Activated T-cell treated with anti-CD3 and anti-CD28 coated beads for 1 hour (primary cell): ENCODE measurements around the gene PPARGC1A.

Source experiments
- DNase-seq: peaks from one replicate; pipeline ENCODE4 v3.0.0-alpha.2; 2020; ENCODE audit warnings: low read depth

The PPARGC1A gene, protein sequence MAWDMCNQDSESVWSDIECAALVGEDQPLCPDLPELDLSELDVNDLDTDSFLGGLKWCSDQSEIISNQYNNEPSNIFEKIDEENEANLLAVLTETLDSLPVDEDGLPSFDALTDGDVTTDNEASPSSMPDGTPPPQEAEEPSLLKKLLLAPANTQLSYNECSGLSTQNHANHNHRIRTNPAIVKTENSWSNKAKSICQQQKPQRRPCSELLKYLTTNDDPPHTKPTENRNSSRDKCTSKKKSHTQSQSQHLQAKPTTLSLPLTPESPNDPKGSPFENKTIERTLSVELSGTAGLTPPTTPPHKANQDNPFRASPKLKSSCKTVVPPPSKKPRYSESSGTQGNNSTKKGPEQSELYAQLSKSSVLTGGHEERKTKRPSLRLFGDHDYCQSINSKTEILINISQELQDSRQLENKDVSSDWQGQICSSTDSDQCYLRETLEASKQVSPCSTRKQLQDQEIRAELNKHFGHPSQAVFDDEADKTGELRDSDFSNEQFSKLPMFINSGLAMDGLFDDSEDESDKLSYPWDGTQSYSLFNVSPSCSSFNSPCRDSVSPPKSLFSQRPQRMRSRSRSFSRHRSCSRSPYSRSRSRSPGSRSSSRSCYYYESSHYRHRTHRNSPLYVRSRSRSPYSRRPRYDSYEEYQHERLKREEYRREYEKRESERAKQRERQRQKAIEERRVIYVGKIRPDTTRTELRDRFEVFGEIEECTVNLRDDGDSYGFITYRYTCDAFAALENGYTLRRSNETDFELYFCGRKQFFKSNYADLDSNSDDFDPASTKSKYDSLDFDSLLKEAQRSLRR

DNA sequence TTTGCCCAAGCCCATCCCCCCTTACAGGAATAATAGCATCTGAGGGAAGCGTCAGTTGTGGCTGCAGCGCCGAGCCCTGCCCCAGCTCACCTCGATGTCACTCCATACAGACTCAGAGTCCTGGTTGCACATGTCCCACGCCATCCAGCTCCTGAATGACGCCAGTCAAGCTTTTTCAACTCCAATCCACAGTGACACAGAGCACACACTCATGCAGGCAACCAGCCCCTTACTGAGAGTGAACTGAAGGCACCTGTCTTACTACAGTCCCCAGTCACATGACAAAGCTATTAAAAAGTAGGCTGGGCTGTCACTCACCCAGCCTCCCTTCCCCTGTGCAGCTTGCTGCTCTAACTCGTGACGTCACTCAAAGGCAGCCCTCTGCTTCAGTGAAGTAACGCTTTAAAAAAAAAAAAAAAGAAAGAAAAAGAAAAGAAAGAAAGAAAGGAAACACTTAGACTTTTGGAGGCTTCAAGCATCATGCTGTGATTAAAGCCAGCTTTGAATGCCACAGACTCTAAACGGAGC is at the start of gene PPARGC1A:
PPARGC1A (minus strand) TSS at position 234 of the 528 bp plus-strand sequence; CDS start at position 144, 90 bp downstream.
- no peak for DNase-seq

DNA sequence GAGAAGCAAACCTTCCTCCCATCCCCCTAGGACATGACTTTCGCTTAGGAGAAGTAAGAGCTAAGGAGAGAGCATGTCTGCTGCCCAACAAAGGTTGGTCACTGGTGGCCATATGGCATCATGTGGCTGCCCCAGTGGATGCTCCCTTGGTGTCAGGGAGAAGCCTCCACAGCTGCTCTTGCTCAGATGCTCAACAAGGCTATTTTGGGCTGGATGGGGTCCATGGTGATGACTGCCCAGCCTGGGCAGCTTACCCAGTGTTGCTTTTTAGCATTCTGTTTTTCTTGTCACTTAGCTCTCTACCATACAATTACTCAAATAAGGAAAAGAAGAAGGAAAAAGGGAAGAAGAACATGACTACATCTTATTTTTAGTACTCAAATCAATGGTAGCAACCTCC is 48.9 kb upstream of the PPARGC1A start:
- no peak for DNase-seq

DNA sequence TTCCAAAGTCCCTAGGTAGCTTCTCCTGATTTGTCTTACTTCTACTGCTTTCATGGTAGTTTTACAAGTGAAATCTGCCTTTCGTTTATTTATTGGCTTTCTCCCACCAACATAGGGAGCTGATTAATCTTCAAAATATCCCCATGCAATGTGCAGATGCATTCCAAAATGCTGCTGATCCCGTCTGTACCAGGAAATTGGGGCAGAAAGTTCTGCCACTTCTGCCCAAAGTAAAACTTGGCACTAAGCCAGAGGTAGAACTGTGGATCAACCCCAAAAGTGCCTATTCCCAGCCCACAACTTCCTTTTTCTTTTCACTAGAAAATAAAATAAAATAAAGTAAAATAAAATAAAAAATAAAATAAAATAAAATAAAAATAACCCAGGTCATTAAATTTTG is 47.3 kb upstream of the PPARGC1A start:
- DNase-seq: no peak

DNA sequence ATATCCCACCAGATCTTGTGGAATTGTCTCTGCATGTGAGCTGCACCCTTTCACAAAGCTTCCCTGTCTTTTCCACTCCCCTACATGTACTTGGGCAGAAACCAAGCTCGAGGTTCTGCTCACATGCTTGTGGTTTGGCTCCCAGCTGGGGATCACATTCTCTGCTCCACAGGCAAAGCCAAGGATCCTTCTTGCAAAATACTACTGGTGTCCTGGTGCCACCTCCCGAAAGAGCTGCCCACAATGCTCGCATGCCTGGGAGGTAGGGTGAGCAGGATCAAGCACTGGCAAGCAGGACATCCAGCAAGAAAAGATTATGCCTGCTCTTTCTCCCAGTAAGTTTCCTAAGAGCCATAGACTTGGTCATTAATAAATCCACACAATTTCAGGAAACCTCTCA is 45.1 kb upstream of the PPARGC1A start:
- no peak for DNase-seq

DNA sequence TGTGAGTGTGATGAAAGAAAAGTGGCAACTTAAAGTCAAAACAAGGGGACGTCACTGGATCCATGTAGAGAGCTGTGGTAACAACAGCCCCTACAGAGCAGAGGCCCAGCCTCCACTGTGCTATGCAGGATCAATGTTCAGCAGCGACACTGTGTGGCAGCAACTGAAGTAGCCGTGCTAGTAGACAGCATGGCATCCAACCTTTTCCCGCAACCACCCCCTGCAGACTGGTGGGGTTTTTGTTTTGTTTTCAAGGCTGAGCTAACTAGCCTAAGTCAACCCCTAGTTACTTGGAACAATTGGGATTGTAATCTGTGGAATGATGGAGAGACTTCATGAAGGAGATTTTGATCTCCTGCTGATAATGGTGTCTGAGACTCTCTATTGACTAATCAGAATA is 44.4 kb upstream of the PPARGC1A start:
- DNase-seq: no peak

DNA sequence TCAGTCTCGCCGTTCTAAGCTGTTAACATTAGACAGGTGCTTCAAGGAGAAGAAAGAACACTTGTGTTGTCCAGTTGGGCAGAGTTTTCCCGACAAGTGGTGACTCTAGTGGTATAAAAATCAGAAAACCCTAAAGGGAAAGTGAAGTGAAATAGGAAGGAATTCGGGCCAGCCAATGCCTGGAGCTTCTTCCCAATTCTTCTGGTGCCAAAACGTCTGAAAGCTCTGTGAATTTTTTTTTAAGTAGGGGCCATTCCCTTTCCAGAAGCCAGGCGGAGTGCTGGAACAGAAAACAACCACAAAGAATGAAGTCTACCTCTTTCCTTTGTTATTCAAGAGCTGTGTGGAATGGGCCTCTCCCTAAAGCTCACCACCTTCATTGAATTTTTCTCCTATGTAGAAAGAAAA is 43.1 kb upstream of the PPARGC1A start:
- DNase-seq: no peak

DNA sequence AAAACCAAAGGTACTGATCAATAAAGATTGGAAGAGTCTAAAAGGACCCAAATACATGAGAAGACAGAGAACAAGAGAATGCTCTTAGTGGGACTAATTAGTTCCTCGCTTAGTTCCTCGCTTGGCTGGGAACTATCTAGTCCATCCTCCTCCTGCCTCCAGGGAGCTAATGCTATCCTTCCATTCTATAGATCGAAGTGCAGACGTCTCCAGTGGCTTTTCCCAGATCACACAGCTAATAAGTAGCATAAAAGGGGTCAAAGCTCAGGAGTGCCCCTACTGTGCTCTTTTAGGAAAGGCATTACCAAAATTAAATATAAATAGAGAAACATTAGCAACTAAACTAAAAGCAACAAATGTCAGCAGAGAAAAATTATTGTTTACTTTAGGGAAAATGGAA is 42.3 kb upstream of the PPARGC1A start:
- DNase-seq: no peak

DNA sequence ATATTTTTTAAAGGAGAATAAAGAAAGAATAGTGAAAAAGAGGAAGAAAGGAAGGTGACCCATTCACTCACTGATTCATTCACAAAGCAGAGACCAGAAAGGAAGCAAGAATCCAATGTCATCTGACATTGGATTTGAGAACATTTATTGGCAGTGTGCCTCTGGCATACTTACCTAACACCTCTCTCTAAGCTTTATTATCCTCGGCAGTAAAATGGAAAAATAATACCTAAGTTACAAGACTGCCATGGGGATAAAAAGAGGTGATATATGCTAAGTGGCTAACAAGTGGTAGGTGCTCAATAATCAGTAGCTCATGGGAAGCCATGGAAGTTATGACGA is 41.6 kb upstream of the PPARGC1A start:
- no peak for DNase-seq

DNA sequence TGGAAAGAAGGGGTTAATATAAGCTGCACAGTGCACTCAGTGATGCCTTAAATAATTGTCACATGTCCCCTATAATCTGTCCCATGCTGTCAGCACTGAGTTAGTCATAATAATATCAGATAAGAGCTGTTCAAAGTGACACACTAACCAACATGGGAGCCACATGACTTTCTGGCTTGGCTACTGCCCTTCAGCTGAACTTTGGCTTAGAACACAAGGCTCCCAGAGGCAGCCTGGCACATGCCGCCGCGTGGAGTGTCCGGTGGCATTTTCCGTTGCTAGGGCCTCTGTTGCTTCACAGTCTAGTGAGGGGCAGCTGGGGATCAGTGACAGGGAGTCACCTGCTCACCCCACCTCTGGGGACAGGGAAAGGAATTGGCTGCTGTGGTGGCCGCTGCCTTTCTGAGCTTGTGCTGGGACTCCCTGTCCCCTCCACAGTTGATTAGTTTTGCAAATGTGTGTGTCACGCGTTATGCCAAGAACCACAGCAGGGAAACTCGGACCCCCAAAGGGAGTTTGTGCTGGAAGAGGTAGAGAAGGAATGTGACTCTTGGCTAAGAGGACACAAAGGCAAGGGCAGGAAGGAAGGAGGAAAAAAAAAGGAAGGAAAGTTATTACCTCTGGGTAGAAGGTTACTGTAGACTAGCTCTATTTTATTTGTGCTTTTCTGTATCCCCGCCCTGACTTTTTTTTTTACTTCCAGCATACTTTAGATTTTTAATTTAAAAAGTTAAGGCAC is 41.1 kb upstream of the PPARGC1A start:
- DNase-seq: no peak

DNA sequence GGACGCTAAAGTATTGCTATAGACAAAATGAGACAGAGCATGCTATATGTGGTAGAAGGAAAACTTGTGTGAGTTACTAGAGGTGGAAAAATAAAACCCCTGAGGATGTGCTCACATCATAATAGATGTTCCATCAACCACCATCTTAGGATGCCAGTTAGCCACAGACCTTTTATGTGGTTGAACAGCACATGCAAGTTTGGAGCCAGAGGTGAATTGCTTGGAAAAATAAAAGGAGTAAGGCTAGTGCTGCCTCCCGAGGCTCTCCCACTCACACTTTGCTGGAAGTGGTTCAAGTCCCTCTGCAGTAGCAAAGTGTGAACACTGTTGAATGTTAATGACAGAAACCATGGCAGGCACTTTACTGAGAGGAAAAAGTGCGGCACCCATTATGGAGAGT is 39.4 kb upstream of the PPARGC1A start:
- DNase-seq: no peak

DNA sequence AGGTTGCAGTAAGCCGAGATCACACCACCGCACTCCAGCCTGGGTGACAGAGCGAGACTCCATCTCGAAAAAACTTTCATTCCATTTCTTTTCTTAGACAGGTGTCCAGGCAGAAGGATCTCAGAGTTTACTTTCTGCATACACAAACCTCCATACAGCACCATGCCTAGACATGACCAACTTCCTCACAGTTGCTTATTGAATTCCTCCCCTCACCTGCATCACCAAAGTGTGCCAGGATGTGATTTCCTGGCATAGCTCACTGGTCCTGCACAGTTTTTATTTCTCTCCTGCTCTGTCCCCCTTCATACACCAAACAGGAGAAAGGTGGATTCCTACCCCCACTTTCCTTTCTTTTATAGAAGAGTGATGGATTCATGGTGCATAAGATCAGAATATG is 34.7 kb upstream of the PPARGC1A start:
- DNase-seq: no peak

DNA sequence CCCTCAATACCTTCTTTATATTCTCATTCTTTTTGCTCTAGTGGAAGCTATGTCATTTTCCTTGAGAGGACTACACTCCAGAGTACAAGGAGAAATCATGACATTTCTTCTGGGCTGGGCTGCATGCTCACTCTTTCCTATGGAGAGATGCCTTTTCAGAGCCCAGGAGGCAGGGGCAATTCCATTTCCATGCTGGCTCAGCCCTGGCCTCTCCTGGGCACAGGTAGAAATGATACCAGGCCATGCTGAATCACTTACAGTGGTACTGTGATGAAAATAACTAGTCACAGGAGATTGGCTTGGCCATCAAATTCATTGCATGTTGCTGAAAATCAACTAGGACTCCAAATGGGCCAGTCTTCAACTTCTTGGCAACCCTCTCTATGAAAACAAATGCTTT is 34.0 kb upstream of the PPARGC1A start:
- DNase-seq: no peak

DNA sequence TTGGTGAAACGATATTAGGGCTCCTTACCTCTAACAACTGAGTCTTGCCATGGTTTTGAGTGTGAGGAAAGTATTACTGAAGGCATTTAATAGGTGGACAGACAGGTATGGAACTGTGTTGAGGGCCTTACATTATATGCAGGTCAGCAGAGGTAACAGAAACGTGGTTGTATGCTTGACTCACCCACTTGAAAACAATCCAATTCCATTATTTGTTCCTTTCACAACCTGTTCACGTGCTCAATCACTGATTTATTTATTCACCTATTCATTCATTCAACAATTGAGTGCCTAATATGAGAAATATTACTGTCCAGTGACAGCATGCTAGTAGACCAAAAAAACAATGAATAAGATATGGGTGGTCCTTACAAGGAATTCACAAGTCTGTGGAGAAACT is 33.3 kb upstream of the PPARGC1A start:
- DNase-seq: no peak

DNA sequence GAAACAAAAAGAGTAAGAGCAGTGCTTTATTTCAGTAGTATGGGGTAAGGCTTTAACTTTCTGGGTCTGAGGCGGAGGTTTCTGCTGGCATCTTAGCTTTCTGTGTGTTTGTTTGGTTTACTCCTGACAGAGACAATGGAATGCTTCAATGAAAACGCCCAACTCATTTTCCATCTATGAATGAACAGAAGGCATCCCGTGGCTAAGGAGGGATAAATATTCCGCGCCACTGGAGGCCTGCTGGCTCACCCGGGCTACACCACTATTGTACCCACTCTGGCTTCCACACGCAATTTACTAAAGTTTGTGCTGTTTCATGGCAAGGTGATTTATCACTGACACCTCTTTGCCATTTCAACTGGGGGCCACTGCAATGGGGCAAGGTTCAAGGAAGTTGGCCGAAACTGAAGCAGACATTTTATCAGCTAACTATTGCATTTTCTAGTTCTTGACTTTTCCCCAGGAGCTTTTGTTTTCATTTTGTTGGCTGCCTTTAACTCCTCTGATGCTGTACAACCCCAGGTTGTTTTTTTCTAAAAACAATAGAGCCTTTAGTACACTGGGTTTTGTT is 32.8 kb upstream of the PPARGC1A start:
- DNase-seq: no peak

DNA sequence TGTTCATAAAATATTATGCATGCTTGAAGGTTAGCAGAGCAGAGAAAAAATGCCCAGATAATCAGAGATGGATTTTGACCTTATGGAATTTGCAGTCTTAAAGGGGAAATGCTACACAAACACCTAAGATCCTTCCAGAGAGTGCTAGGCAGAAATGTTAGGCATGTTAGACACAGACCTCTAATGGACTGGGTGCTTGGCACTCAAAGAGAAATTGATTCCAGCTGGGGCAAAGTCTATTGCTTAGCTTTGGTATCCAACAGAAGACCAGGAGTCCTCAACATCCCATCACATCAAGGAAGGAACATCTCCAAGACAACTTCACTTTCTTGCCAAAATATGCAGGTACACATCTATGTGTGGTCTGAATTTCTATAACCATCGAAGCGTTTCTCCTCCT is 32.2 kb upstream of the PPARGC1A start:
- no peak for DNase-seq

DNA sequence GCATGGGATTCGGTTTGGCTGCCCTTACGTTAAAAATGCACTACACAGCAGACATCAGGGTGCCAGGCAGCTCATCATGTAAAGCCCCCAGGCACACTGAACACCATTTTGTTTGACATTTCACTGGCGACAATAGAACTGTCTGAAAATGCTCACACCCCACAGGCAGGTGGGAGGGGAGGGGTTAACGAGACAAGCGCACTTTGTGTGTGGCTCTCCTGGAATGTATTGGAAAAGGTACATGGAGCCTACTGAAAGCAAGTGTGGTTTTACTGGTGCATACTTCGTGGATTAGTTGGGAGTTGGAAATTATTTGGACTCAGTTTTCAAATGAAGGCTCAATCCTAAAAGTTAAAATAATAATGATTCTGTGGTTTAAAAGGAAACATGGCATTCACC is 31.6 kb upstream of the PPARGC1A start:
- no peak for DNase-seq

DNA sequence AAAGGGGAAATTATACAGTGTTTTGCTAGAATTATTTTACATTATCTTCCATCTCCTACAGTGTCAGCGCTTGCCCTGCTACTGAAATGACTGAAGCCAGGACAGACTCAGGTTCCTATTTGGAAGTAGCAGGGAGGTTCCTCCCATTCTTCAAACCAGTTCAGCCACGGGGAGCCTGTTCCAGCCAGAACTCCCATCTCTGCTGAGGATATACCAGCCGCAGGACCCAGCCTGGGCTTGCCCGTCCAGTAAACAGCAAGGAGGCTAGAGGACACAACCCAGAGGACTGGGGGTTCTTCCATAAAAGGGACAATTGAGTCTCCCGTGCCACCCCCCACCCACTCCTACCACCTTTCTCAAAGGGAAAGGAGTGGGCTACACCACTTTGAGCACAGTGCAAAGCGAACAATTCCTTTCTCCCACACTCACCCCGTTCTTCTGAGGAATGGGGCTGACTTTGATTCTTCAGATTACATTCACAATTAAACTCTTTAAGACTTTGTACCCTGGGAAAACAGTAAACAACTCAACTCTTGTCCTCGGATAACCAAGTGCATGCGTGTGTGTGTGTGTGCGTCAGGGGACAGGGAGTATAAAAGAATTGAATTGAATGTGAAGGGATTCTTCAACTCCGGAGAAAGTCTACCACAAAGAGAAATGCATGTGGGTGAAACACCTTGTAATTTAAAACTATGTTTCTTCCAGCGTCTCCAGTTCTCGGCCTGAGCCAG is 31.0 kb upstream of the PPARGC1A start:
- no peak for DNase-seq

DNA sequence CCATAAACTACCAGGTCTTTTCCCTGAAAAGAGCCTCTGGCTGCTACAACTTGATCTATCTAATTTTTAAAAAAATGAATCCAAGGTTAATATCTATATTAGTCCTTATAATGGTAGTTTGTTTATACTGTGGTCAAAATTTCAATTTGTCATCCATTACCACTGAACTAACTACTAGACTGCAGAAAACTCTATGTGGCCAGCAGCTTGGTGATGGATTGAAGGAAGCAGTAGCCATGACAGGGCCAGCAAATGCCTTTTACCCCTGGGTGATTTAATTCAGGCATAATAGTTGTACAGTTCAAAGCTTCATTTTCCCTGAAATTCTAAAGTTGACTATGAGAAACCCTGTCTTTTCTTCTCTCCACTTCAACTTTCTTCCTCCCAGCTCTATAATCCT is 30.4 kb upstream of the PPARGC1A start:
- DNase-seq: no peak

DNA sequence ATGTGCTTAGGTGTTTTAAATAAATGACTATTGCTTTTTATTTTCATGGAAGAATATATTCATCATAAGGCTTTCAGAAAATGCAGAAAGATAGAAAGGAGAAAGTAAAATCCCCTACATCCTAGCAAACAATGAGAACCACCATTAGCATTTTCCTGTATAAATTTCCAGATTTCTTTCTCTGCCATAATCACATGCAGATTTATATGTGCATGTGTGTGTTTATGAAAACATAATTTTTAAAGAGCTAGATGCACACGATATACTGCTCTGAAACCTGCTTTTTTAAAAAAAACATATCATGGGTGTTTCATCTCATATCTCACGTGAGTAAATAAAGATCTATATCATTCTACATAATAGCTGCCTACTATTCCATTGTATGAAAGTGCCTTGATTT is 26.4 kb upstream of the PPARGC1A start:
- no peak for DNase-seq

DNA sequence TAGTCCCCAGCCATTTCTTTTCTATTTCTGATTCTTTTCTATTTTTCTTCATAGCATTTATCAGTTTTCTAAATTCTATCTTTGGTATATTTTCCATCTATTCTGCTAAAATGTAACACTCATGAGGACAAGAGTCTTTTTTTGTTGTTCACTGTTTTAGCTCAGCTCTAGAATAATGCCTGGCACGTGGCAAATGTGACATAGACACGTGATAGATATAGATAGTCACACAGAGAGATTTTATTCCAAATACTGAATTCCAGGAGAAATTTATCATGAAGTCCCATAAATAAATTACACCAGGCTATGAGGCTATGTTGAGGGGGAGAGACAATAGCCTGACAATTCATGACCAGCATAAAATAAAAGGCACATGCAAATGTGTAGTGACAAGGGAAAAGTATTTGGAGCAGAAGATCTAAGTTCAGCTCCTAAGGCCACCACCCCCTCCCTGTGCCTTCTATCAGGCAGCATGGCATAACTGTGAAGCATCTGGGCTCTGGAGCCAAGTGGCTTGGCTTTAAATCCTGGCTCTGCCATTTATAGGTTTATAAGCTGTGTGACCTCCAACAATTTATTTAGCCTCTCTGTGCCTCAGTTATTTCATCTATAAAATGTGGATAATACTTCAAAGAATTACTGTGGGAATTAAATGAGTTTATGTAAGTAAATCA is 25.7 kb upstream of the PPARGC1A start:
- DNase-seq: no peak
